A549 (cell line): ENCODE results near the gene CMTM7. TPM values are rescaled to one million over a fixed set of nuclear protein-coding genes. Genes with fewer than 3 reads are reported as not detected.
"Not testable (repeated sequence)": the region's sequence is repeated elsewhere in the genome, so short reads cannot be mapped to it uniquely, and the experiment has no call there.

Source experiments
- ATAC-seq, 2 experiments: fragments of 200-7000 bp in 1 of 2; fragments of >200 bp in 1 of 2; cut with Nextera tagmentation in 1 of 2; cut with Tn5 transposase in 1 of 2; 3 replicates each; pipeline versions ENCODE4 v1.8.0 to v1.9.1; 2018 to 2020; ENCODE audit warnings: mild to moderate bottlenecking in 1 of 2, moderate library complexity in 1 of 2
- CTCF ChIA-PET: fragments of 300-600 bp; sonication (Branson Sonifier 250); formaldehyde crosslinking; extraction: SDS; loops from one replicate; lab custom pipeline; 2021; ENCODE audit warnings: antibody characterized with exemption, inconsistent platforms; lab: Yijun Ruan, JAX
- POLR2A ChIA-PET: fragments of 350-600 bp; formaldehyde crosslinking; extraction: SDS; loops from one replicate; lab custom pipeline; 2021; ENCODE audit warnings: antibody characterized with exemption, inconsistent platforms; lab: Yijun Ruan, JAX
- DNase-seq, 2 experiments: peaks; one replicate each; pipeline versions ENCODE4 v3.0.0 to v3.0.0-alpha.2; 2011 to 2016; ENCODE audit warnings: low read depth in 1 of 2, low spot score in 1 of 2
- FAIRE-seq: peaks from 2 replicates; lab custom pipeline; 2011; peaks lifted over from hg19 to GRCh38; lab: Jason Lieb, UNC
- H3K27ac ChIP-seq, 2 experiments: fragments of >200 bp; sonication (Bioruptor Twin); formaldehyde crosslinking; 3 replicates each; pipeline ENCODE4 v1.5.1; 2016 to 2017
- H3K4me1 ChIP-seq: fragments of >200 bp; sonication (Bioruptor Twin); formaldehyde crosslinking; 3 replicates; pipeline ENCODE4 v1.6.1; 2016
- H3K4me2 ChIP-seq: fragments of >200 bp; sonication (Bioruptor Twin); formaldehyde crosslinking; 3 replicates; pipeline ENCODE4 v1.6.1; 2016
- H3K4me3 ChIP-seq: fragments of >200 bp; sonication (Bioruptor Twin); formaldehyde crosslinking; 3 replicates; pipeline ENCODE4 v1.5.1; 2016
- H3K9me3 ChIP-seq: fragments of >200 bp; sonication (Bioruptor Twin); formaldehyde crosslinking; 3 replicates; pipeline ENCODE4 v1.6.1; 2016
- HEYL ChIP-seq: fragments of 250-450 bp; sonication (Bioruptor Pico); IDR thresholded peaks from 2 replicates; pipeline ENCODE4 v1.8.0; 2021; ENCODE audit warnings: mild to moderate bottlenecking, moderate library complexity
- JUN ChIP-seq, 2 experiments: fragments of >200 bp; sonication (Bioruptor Twin); formaldehyde crosslinking; IDR thresholded peaks; 2 replicates in 1 of 2; 3 replicates in 1 of 2; pipeline ENCODE4 v1.6.1; 2016 to 2017
- MAZ ChIP-seq: fragments of 150-350 bp; IDR thresholded peaks from 2 replicates; pipeline ENCODE4 v1.6.1; 2014; ENCODE audit warnings: antibody characterized with exemption, low read depth, low read length, borderline replicate concordance
- SREBF2 ChIP-seq: fragments of 450-650 bp; IDR thresholded peaks from 2 replicates; pipeline ENCODE4 v1.6.1; 2014; ENCODE audit warnings: mild to moderate bottlenecking, moderate library complexity
- TFCP2L1 ChIP-seq: fragments of 250-450 bp; sonication (Bioruptor Pico); IDR thresholded peaks from 2 replicates; pipeline ENCODE4 v1.5.0; 2021; ENCODE audit warnings: mild to moderate bottlenecking
- WGBS: methylation state at CpG from one replicate; pipeline ENCODE4 v1.1.6; 2017; ENCODE audit errors: missing lambda C conversion rate; 5-methylcytosine and 5-hydroxymethylcytosine counted together
- polyA plus RNA-seq, 4 experiments: library from polyadenylated mRNA; depleted of rRNA in 3 of 4; stranded (reverse); fragments of >200 nt; fragmentation: RNase III in 1 of 4; extraction: RNeasy Plus Mini Kit Qiagen cat#74134 plus additional on column Dnase treatment in 1 of 4; gene quantifications; 2 replicates in 3 of 4; 3 replicates in 1 of 4; pipeline ENCODE4 v1.2.3, GENCODE V29; 2011 to 2017
- TF ChIP-seq, protein P1 (sequence below): IDR thresholded peaks from 2 replicates; pipeline ENCODE4 v1.6.1; 2012

Gene CMTM7
- polyA plus RNA-seq, 2 of the 4 experiments (the other 2 are of a cell fraction): 14.2 to 18.7 TPM

DNA sequence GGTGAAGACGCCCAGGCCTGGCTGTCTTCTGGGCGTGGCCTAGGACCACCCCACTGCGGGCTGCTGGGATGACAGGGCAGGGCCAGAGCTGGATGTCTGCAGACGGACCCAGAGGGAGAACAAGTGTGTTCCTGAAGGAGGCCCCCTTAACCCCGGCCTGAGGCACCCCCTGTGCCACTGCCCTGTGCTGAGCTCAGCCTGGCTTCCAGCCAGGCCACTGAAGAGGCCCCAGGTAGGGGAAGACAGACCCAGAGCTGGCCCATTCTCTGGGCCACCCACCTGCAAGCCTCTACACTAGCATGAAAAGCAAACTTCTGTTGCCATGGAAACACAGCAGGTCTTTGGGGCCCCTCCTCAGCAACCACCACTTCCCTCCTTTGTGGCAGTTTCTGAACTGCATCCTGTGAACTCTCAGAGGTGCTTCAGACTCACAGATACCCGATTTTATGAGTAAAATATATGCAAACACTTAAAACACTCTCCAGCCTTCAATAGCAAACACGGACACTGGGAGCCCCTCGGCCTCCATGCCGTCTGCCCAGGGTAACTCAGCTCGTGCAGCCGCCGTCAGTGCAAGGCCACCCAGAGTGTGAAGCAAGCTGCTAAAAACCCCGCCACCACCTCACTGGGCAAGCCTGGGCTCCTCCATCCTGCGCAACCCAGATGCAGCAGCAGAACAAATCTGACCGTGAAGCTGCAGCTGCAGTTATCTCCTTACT, 68.5 kb downstream of the CMTM7 start:
- H3K4me2 ChIP-seq: no peak overlapping the region
- no peaks in the 10 kb centered on the region for H3K4me1 ChIP-seq
- 86% methylated on average over 15 of the region's 15 CpGs for WGBS
- POLR2A ChIA-PET: no interaction called here
- H3K4me3 ChIP-seq: no peak overlapping the region
- CTCF ChIA-PET: interaction anchor here (0.5 to 13.1 kb wide), 3 partner anchors 9 to 232 kb away, joined by 3 to 132 read pairs (median 4); no protein-coding TSS in a partner anchor
- FAIRE-seq (no peak), ATAC-seq (peak in 1 of 2 experiments; percentile 43; a peak in 3 of 6 replicates), DNase-seq (no peak)
- TF ChIP-seq TFCP2L1 (CRISPR knock-in tag): no peak
- no peak for TF ChIP-seq SREBF2
- TF ChIP-seq JUN (IDR thresholded peaks at IDR 0.05): no peak
- TF ChIP-seq HEYL (CRISPR knock-in tag): no peak
- no peak for TF ChIP-seq MAZ
- TF ChIP-seq, protein P1, sequence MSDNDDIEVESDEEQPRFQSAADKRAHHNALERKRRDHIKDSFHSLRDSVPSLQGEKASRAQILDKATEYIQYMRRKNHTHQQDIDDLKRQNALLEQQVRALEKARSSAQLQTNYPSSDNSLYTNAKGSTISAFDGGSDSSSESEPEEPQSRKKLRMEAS: no peak
- no peak overlapping the region for H3K27ac ChIP-seq
- no peaks in the 10 kb centered on the region for H3K9me3 ChIP-seq

DNA sequence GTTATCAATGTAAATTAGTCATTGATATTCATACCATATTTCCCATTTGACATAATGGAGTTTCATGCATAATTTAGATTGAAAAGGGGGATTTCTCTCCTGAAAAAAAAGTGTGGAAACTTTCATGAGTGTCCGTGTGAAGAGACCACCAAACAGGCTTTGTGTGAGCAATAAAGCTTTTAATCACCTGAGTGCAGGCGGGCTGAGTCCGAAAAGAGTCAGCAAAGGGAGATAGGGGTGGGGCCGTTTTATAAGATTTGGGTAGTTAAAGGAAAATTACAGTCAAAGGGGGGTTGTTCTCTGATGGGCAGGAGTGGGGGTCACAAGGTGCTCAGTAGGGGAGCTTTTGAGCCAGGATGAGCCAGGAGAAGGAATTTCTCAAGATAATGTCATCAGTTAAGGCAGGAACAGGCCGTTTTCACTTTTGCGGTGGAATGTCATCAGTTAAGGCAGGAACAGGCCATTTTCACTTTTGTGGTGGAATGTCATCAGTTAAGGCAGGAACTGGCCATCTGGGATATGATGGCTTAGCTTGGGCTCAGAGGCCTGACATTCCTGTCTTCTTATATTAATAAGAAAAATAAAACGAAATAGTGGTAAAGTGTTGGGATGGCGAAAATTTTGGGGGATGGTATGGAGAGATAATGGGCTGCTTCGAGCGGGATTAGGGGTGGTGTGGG, 69.3 kb downstream of the CMTM7 start:
- not testable (repeated sequence) for ATAC-seq

DNA sequence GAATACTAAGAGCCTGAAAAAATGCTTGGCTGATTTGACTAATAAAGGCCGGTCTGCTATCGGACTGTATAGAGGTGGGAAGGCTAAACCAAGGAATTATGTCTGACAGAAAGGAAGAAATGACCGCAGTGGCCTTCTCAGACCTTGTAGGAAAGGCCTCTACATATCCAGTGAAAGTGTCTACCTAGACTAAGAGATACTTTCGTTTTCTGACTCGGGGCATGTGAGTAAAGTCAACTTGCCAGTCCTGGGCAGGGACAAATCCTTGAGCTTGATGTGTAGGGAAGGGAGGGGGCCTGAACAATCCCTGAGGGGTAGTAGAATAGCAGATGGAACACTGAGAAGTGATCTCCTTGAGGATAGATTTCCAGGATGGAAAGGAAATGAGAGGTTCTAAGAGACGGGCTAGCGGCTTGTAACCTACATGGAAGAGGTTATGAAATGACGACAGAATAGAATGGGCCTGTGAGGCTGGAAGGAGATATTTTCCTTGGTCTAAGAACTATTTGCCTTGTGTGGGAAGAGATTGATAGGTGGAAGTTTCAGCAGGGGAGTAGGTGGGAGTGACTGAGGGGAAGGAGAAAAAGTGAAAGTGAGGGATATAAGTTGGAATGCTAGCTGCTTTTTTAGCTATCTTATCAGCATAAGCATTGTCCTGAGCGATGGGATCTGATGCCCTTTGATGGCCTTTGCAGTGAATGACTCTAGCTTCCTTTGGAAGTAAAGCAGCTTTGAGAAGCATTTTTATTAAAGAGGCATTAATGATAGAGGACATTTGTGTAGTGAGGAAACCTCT, 70.7 kb downstream of the CMTM7 start:
- POLR2A ChIA-PET, FAIRE-seq, H3K9me3 ChIP-seq, H3K27ac ChIP-seq, H3K4me1 ChIP-seq, H3K4me2 ChIP-seq, H3K4me3 ChIP-seq, DNase-seq, ATAC-seq: not testable (repeated sequence)
- CTCF ChIA-PET: interaction anchor here (0.5 to 1.3 kb wide), 2 partner anchors 34 to 35 kb away, joined by 3 read pairs; no protein-coding TSS in a partner anchor
- 95% methylated on average over 8 of the region's 9 CpGs for WGBS

More for the DNA sequence above, 69.3 kb downstream of the CMTM7 start:
- POLR2A ChIA-PET, FAIRE-seq, H3K27ac ChIP-seq, H3K4me2 ChIP-seq, DNase-seq, H3K4me1 ChIP-seq, H3K4me3 ChIP-seq, H3K9me3 ChIP-seq: not testable (repeated sequence)
- WGBS: 87% methylated on average over 10 of the region's 10 CpGs
- CTCF ChIA-PET: interaction anchor here (1.5 kb wide), 1 partner anchor 86 kb away, joined by 4 read pairs; no protein-coding TSS in a partner anchor

DNA sequence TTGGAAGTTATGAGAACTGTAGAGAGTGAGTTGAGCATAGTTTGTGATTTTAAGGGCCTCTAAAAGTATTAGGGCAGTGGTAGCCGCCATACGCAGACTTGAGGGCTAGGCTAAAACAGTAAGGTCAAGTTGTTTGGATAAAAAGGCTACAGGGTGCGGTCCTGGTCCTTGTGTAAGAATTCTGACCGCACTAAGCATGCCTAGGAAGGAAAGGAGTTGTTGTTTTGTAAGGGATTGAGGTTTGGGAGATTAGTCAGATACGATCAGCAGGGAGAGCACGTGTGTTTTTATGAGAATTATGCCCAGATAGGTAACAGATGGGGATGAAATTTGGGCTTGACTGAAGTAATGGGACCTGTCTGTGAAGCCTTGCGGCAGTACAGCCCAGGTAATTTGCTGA, 71.8 kb downstream of the CMTM7 start:
- H3K4me1 ChIP-seq, ATAC-seq, DNase-seq, H3K4me2 ChIP-seq, H3K4me3 ChIP-seq, FAIRE-seq, POLR2A ChIA-PET, H3K9me3 ChIP-seq, H3K27ac ChIP-seq: not testable (repeated sequence)
- CTCF ChIA-PET: interaction anchor here (1.3 kb wide), 1 partner anchor 35 kb away, joined by 3 read pairs; no protein-coding TSS in a partner anchor
- 93% methylated on average over 7 of the region's 7 CpGs for WGBS

DNA sequence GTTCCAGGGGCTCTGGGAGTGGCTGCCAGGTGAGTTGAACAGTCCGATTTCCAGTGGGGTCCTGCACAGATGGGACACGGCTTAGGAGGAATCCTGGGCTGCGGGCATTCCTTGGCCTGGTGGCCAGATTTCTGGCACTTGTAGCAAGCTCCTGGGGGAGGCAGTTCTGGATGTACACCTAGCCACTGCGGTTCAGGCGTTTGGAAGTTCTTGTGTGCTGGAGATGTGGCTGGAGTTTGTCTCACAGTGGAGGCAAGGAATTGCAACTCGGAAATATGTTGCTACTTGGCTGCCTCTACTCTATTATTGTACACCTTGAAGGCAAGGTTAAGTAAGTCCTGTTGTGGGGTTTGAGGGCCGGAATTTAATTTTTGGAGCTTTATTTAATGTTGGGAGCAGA, 73.1 kb downstream of the CMTM7 start:
- FAIRE-seq, H3K4me3 ChIP-seq, H3K27ac ChIP-seq, DNase-seq, H3K4me1 ChIP-seq, ATAC-seq, H3K4me2 ChIP-seq, H3K9me3 ChIP-seq, POLR2A ChIA-PET: not testable (repeated sequence)
- WGBS: 88% methylated on average over 7 of the region's 7 CpGs
- CTCF ChIA-PET: interaction anchor here (1.2 to 7.2 kb wide), 2 partner anchors 11 to 91 kb away, joined by 3 to 88 read pairs; no protein-coding TSS in a partner anchor

DNA sequence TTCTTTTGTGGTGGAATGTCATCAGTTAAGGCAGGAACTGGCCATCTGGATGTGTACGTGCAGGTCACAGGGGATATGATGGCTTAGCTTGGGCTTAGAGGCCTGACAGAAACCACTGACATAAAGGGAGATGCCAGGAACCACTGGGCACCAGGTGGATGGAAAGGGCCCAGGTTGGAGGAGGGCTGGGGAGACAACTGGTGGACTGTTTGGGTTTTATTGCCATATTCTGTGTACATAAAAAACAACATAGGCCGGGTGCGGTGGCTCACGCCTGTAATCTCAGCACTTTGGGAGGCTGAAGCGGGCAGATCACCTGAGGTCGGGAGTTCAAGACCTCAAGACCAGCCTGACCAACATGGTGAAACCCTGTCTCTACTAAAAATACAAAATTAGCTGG, 75.2 kb downstream of the CMTM7 start:
- ATAC-seq, H3K4me3 ChIP-seq, POLR2A ChIA-PET, DNase-seq, H3K4me2 ChIP-seq, H3K9me3 ChIP-seq, H3K27ac ChIP-seq, FAIRE-seq: not testable (repeated sequence)
- peaks cover 17% of the 10 kb centered on the region for H3K4me1 ChIP-seq
- CTCF ChIA-PET: interaction anchor here (0.6 to 7.2 kb wide), 19 partner anchors 12 to 290 kb away, joined by 3 to 132 read pairs (median 13); no protein-coding TSS in a partner anchor
- WGBS: 91% methylated on average over 6 of the region's 6 CpGs
